Measurements from ENCODE around the gene ALPG. TPM values are rescaled to one million over a fixed set of nuclear protein-coding genes. Genes with fewer than 3 reads are reported as not detected.
A peak's percentile ranks its signal among the peaks of the same experiment; 100 is the strongest.
"Not testable (repeated sequence)": the region's sequence is repeated elsewhere in the genome, so short reads cannot be mapped to it uniquely, and the experiment has no call there.

The ALPG gene
- total RNA-seq, 1 donor from 2014 or later = not detected

- intact Hi-C loops (cut with micrococcal nuclease) = no loop called here
- no peak for DNase-seq
- no peak for ATAC-seq
Observed at GRCh38 chr2:232435805-232436204, 29.2 kb downstream of the ALPG start.

GRCh38 chr2:232436381-232437194 is 29.9 kb downstream of the ALPG start:
- DNase-seq = no peak
- intact Hi-C loops (cut with micrococcal nuclease) = no loop called here
- ATAC-seq = no peak

- intact Hi-C loops (cut with micrococcal nuclease) = no loop called here
- DNase-seq = no peak
- no peak for ATAC-seq
Observed at GRCh38 chr2:232437195-232437571, 30.5 kb downstream of the ALPG start.

GRCh38 chr2:232438091-232438490 is 31.4 kb downstream of the ALPG start:
- ATAC-seq (no peak), DNase-seq (no peak)
- intact Hi-C loops (cut with micrococcal nuclease) = no loop called here

GRCh38 chr2:232438951-232439757 is 32.5 kb downstream of the ALPG start:
- ATAC-seq (peak; percentile 76), DNase-seq (peak; percentile 49)
- intact Hi-C loops (cut with micrococcal nuclease) = no loop called here

GRCh38 chr2:232439758-232440135 is 33.1 kb downstream of the ALPG start:
- no peak for DNase-seq
- ATAC-seq = no peak
- intact Hi-C loops (cut with micrococcal nuclease) = loop anchor here (10.0 kb wide), 1 partner anchor 535 kb away; no protein-coding TSS in a partner anchor

GRCh38 chr2:232440220-232441018 is 33.8 kb downstream of the ALPG start:
- peak; percentile 85 for ATAC-seq
- intact Hi-C loops (cut with micrococcal nuclease) = loop anchor here (10.0 kb wide), 1 partner anchor 536 kb away; no protein-coding TSS in a partner anchor

GRCh38 chr2:232441147-232441651 is 34.6 kb downstream of the ALPG start:
- ATAC-seq = no peak
- intact Hi-C loops (cut with micrococcal nuclease) = loop anchor here (10.0 kb wide), 1 partner anchor 536 kb away; no protein-coding TSS in a partner anchor
- DNase-seq = no peak

More at GRCh38 chr2:232440220-232441018, 33.8 kb downstream of the ALPG start:
- peak; percentile 89 for DNase-seq

GRCh38 chr2:232441922-232442321 is 35.3 kb downstream of the ALPG start:
- not testable (repeated sequence) for DNase-seq, ATAC-seq
- intact Hi-C loops (cut with micrococcal nuclease) = loop anchor here (10.0 kb wide), 1 partner anchor 537 kb away; no protein-coding TSS in a partner anchor

GRCh38 chr2:232442431-232442830 is 35.8 kb downstream of the ALPG start:
- DNase-seq = not testable (repeated sequence)
- peak; percentile 41 for ATAC-seq
- intact Hi-C loops (cut with micrococcal nuclease) = loop anchor here (10.0 kb wide), 1 partner anchor 538 kb away; no protein-coding TSS in a partner anchor

GRCh38 chr2:232443047-232443446 is 36.4 kb downstream of the ALPG start:
- not testable (repeated sequence) for DNase-seq
- ATAC-seq = peak; percentile 9
- intact Hi-C loops (cut with micrococcal nuclease) = loop anchor here (10.0 kb wide), 1 partner anchor 538 kb away; no protein-coding TSS in a partner anchor

- ATAC-seq, DNase-seq: not testable (repeated sequence)
- intact Hi-C loops (cut with micrococcal nuclease) = loop anchor here (10.0 kb wide), 1 partner anchor 539 kb away; no protein-coding TSS in a partner anchor
Observed at GRCh38 chr2:232443669-232444408, 37.2 kb downstream of the ALPG start.

GRCh38 chr2:232444409-232445148 is 37.9 kb downstream of the ALPG start:
- no peak for ATAC-seq
- intact Hi-C loops (cut with micrococcal nuclease) = loop anchor here (10.0 kb wide), 1 partner anchor 540 kb away; no protein-coding TSS in a partner anchor
- DNase-seq = no peak

GRCh38 chr2:232445149-232445885 is 38.7 kb downstream of the ALPG start:
- intact Hi-C loops (cut with micrococcal nuclease) = loop anchor here (10.0 kb wide), 1 partner anchor 541 kb away; no protein-coding TSS in a partner anchor
- ATAC-seq, DNase-seq: not testable (repeated sequence)

- intact Hi-C loops (cut with micrococcal nuclease) = loop anchor here (10.0 kb wide), 1 partner anchor 542 kb away; no protein-coding TSS in a partner anchor
- not testable (repeated sequence) for DNase-seq
- ATAC-seq = peak; percentile 40
Observed at GRCh38 chr2:232446266-232446777, 39.7 kb downstream of the ALPG start.

- ATAC-seq (no peak), DNase-seq (no peak)
- intact Hi-C loops (cut with micrococcal nuclease) = loop anchor here (10.0 kb wide), 1 partner anchor 542 kb away; no protein-coding TSS in a partner anchor
Observed at GRCh38 chr2:232447091-232447620, 40.5 kb downstream of the ALPG start.

All from left ventricle myocardium superior (tissue), 1 donor.